Lower leg skin (tissue), 4 donors: Measurements from ENCODE around the gene NEURL1. TPM values are rescaled to one million over a fixed set of nuclear protein-coding genes. Genes with fewer than 3 reads are reported as not detected.
A peak's percentile ranks its signal among the peaks of the same experiment; 100 is the strongest.

Experiments used
- DNase-seq, 2 donors: peaks; one replicate each; pipeline ENCODE4 v3.0.0-alpha.2; 2019; ENCODE audit warnings: low spot score in 2 of 2
- H3K4me3 ChIP-seq: fragments of 200-600 bp; sonication (generic); 2 replicates; pipeline ENCODE4 v1.5.1; 2017; ENCODE audit warnings: mild to moderate bottlenecking, low read depth; ENCODE audit not compliant: poor library complexity, severe bottlenecking
- CTCF ChIP-seq, 3 donors: fragments of 450-650 bp; IDR thresholded peaks; one replicate each; pipeline ENCODE4 v1.5.1; 2016; ENCODE audit warnings: antibody characterized with exemption in 3 of 3, mild to moderate bottlenecking in 3 of 3, moderate library complexity in 2 of 3
- POLR2A ChIP-seq, 2 donors: fragments of 450-650 bp; IDR thresholded peaks; one replicate each; pipeline ENCODE4 v1.6.1; 2016 to 2017; ENCODE audit warnings: antibody characterized with exemption in 2 of 2, mild to moderate bottlenecking in 1 of 2, moderate library complexity in 1 of 2
- WGBS, 2 donors: methylation state at CpG; one replicate each; pipeline ENCODE4 v1.1.5; 2018; 5-methylcytosine and 5-hydroxymethylcytosine counted together
- intact Hi-C: fragments of 100-400 bp; cut with DNase I; formaldehyde crosslinking; loops from one replicate; pipeline ENCODE4 v1.15.0; 2023; ENCODE audit warnings: low total_unique reads
- total RNA-seq, 4 donors: library from RNA; depleted of rRNA; stranded (reverse); fragments of >200 nt; gene quantifications; one replicate each; pipeline ENCODE4 v1.1.0, GENCODE V29; 2016

NEURL1 gene
- total RNA-seq, 4 donors from 2014 or later: 0.13 to 0.23 (median 0.22) TPM; not detected in 1

DNA sequence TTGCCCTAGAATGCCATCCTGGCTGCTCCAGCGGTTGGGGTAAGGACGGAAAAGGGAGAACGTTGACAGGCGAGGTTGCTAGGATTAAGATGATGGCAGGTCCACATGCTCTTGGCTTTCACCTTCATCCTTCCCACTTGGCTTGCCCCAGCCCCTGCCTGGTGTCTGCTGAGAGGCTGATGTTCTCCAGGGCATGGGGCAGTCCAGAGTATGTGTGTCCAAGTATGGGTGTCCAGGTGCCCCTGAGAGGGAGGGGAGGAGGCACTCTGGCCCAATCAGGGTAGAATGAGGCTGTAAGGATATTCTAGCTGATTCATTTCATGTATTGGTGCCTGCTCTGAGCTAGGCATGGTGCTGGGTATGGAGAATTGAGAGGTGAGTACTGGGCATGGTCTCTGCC is 12.6 kb downstream of the NEURL1 start:
- DNase-seq: peak in 1 of 2 donors; percentile 43
- TF ChIP-seq CTCF (IDR thresholded peaks at IDR 0.05) (no peak), POLR2A (IDR thresholded peaks at IDR 0.05) (no peak)
- intact Hi-C loops: no loop called here
- no peak overlapping the region for H3K4me3 ChIP-seq
- WGBS, 2 donors: 87 to 94% methylated on average over 4 of the region's 4 CpGs

- no peak for TF ChIP-seq POLR2A (IDR thresholded peaks at IDR 0.05)
- no peak for TF ChIP-seq CTCF (IDR thresholded peaks at IDR 0.05)
- H3K4me3 ChIP-seq: no peak overlapping the region
- intact Hi-C loops: no loop called here
- WGBS, 2 donors: 59 to 65% methylated on average over 10 of the region's 10 CpGs
- peak in 1 of 2 donors; percentile 53 for DNase-seq
These were observed 14.0 kb downstream of the NEURL1 start for GRCh38 chr10:103507235-103508191.

DNA sequence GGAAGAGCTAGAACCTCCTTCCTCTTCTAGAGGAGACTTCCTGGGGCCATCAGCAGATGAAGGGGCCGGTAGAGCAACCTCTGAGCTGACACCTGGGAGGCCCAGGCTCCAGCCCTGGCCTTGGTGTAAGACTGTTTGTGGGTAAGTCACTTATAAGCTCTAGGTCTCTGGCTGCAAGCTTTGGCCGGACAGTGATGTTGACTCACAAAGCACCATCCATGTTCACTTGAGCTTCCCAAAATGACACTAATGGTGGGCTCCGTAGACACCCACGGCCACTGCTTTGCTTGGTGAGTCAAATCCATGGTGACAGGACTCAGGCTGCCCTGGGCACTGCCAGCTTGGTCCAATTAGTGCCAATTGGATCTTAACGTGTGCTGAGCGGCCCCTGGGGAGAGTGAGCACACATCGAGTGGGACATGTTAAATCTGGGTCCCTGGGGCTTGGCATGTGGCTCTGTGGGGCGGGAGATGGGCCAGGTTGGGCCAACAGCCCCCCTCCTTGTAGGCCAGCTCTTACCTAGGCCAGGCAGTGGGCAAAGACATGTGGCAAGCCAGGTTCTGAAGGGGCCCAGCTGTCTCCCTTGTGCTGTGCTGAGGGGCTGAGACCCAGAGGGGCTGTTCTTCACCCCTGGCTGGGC is 16.7 kb downstream of the NEURL1 start:
- intact Hi-C loops: no loop called here
- H3K4me3 ChIP-seq: no peak overlapping the region
- DNase-seq: peak in 1 of 2 donors; percentile 72
- no peak for TF ChIP-seq POLR2A (IDR thresholded peaks at IDR 0.05)
- no peak for TF ChIP-seq CTCF (IDR thresholded peaks at IDR 0.05)
- WGBS, 2 donors: 91 to 92% methylated on average over 7 to 8 of the region's 8 CpGs

- intact Hi-C loops: no loop called here
- H3K4me3 ChIP-seq: no peak overlapping the region
- peak in 1 of 2 donors; percentile 56 for DNase-seq
- TF ChIP-seq POLR2A (IDR thresholded peaks at IDR 0.05) (no peak), CTCF (IDR thresholded peaks at IDR 0.05) (no peak)
- WGBS, 2 donors: 94 to 95% methylated on average over 10 of the region's 10 CpGs
These were observed 17.6 kb downstream of the NEURL1 start for GRCh38 chr10:103510791-103511752.

DNA sequence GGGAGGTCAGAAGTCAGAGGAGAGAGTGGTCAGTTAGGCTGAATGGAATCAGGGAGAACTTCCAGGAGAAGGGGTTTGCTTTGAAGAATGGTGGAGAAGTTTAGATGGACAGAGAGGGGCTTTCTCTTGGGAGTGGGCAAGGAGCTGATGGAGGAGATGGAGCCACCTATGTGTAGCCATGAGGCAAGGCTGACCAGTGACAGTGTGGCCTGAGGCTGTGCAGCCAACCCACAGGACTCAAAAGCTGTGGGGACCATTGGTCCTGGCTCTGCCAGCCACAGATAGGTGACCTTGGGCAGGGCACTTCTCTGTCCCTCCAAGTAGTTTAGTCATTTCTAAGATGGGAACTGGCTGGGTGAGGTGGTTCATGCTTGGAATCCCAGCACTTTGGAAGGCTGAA is 18.7 kb downstream of the NEURL1 start:
- TF ChIP-seq CTCF (IDR thresholded peaks at IDR 0.05) (no peak), POLR2A (IDR thresholded peaks at IDR 0.05) (no peak)
- intact Hi-C loops: no loop called here
- DNase-seq: no peak
- H3K4me3 ChIP-seq: no peak overlapping the region
